Measurements from ENCODE around the gene LMX1A. TPM values are rescaled to one million over a fixed set of nuclear protein-coding genes. Genes with fewer than 3 reads are reported as not detected.

The LMX1A gene
- total RNA-seq, 1 experiment from 2014 or later, result not detected

DNA sequence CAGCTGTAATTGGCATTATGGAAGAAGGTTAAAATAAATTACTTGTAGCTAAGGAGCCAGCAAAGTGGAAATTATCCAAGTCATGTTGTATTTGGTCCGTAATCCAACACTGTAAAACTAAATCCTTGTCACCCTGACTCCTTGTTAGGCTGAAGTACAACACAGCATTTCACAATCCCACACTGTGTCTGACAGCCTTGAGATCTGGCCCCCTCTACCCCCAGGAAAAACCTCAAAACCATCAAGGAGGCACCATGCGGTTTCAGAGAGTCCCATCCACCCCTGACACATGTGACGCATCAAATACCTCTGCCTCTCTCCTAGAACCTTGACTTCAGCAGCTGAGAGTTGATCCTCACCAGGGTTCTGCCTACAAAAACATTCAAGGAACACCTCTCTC, 41.0 kb downstream of the LMX1A start (continued):
- TF ChIP-seq CDX4 (CRISPR knock-in tag; IDR thresholded peaks at IDR 0.05; ENCODE audit: borderline replicate concordance) (no peak), EMX1 (CRISPR knock-in tag; IDR thresholded peaks at IDR 0.05) (no peak), ZBTB21 (CRISPR knock-in tag; IDR thresholded peaks at IDR 0.05; ENCODE audit: borderline replicate concordance) (no peak), FOXK1 (CRISPR knock-in tag; IDR thresholded peaks at IDR 0.05) (no peak), MLX (CRISPR knock-in tag; IDR thresholded peaks at IDR 0.05) (no peak)

DNA sequence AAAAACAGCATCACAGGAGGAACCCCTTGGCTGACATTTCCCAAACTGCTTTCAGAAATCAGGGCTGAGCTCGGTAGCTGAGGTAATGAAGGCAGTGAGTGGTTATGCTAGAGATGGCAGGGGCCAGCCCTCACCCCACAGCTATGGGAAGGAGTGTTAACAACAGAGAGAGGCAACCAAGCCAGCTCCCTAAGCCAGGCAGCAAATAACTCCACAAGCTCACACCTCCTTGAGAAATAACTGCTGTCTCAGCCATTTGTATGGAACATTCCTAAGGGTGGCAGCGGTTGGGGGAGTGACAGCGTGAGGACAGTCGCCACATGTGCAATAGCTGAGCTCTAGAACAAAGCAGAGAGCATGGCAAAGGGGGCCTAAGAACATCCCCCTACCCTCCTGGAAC, 42.6 kb downstream of the LMX1A start:
- Mint-ChIP-seq H3K9me3 (peaks cover 9% of the 10 kb centered on the region), H3K4me1 (no peaks in the 10 kb centered on the region), H3K27me3 (ENCODE audit: low read depth) (no peaks in the 10 kb centered on the region; the same call in 1 of the 2 replicates), H3K27ac (no peak overlapping the region), H3K36me3 (peaks cover 7% of the 10 kb centered on the region; the same call in 1 of the 2 replicates), H3K4me3 (no peak overlapping the region)
- ChIA-PET POLR2A (no interaction called here), CTCF (interaction anchor here (0.7 to 1.6 kb wide), 5 partner anchors 53 to 167 kb away, joined by 3 to 7 read pairs (median 3); no protein-coding TSS in a partner anchor)
- TF ChIP-seq ZNF232 (CRISPR knock-in tag; IDR thresholded peaks at IDR 0.05), result no peak
- ATAC-seq (no peak), DNase-seq (ENCODE audit: low spot score) (no peak)

GRCh38 chr1:165312591-165312990, 43.9 kb downstream of the LMX1A start:
- ATAC-seq (no peak), DNase-seq (ENCODE audit: low spot score) (no peak)
- TF ChIP-seq SMAD4 (CRISPR knock-in tag; IDR thresholded peaks at IDR 0.05) (no peak), ZNF232 (CRISPR knock-in tag; IDR thresholded peaks at IDR 0.05) (no peak), SMAD3 (CRISPR knock-in tag; IDR thresholded peaks at IDR 0.05; ENCODE audit: borderline replicate concordance) (no peak), ZMAT4 (CRISPR knock-in tag; IDR thresholded peaks at IDR 0.05) (no peak)
- H3K9me3 Mint-ChIP-seq, result peaks cover 9% of the 10 kb centered on the region
- H3K27ac Mint-ChIP-seq, result no peak overlapping the region
- no peaks in the 10 kb centered on the region for H3K4me1 Mint-ChIP-seq
- ChIA-PET POLR2A (no interaction called here), CTCF (interaction anchor here (0.9 to 1.6 kb wide), 6 partner anchors 44 to 198 kb away, joined by 3 to 5 read pairs (median 3); partner anchors contain the start of gene LMX1A)
- peaks cover 7% of the 10 kb centered on the region; the same call in 1 of the 2 replicates for H3K36me3 Mint-ChIP-seq
- H3K4me3 Mint-ChIP-seq, result no peak overlapping the region
- H3K27me3 Mint-ChIP-seq (ENCODE audit: low read depth), result no peaks in the 10 kb centered on the region; the same call in 1 of the 2 replicates

GRCh38 chr1:165306543-165307434, 49.7 kb downstream of the LMX1A start:
- Mint-ChIP-seq H3K4me3 (no peak overlapping the region), H3K4me1 (no peaks in the 10 kb centered on the region), H3K27ac (no peak overlapping the region), H3K36me3 (no peaks in the 10 kb centered on the region), H3K9me3 (no peaks in the 10 kb centered on the region), H3K27me3 (ENCODE audit: low read depth) (no peaks in the 10 kb centered on the region)
- ChIA-PET CTCF (interaction anchor here (1.5 to 1.8 kb wide), 2 partner anchors 61 to 177 kb away, joined by 5 to 7 read pairs; no protein-coding TSS in a partner anchor), POLR2A (no interaction called here)
- ATAC-seq (peak; percentile 85), DNase-seq (ENCODE audit: low spot score) (no peak)
- TF ChIP-seq SOX15 (CRISPR knock-in tag; IDR thresholded peaks at IDR 0.05) (no peak), ZNF425 (CRISPR knock-in tag; conservative IDR thresholded peaks at IDR 0.05) (no peak), MAX (CRISPR knock-in tag; IDR thresholded peaks at IDR 0.05) (no peak), ARID4B (CRISPR knock-in tag; IDR thresholded peaks at IDR 0.05; ENCODE audit: borderline replicate concordance) (no peak), ZNF121 (CRISPR knock-in tag; IDR thresholded peaks at IDR 0.05) (no peak), JAZF1 (CRISPR knock-in tag; IDR thresholded peaks at IDR 0.05) (no peak), MYBL2 (CRISPR knock-in tag; IDR thresholded peaks at IDR 0.05) (no peak)
- TF ChIP-seq, protein P1, sequence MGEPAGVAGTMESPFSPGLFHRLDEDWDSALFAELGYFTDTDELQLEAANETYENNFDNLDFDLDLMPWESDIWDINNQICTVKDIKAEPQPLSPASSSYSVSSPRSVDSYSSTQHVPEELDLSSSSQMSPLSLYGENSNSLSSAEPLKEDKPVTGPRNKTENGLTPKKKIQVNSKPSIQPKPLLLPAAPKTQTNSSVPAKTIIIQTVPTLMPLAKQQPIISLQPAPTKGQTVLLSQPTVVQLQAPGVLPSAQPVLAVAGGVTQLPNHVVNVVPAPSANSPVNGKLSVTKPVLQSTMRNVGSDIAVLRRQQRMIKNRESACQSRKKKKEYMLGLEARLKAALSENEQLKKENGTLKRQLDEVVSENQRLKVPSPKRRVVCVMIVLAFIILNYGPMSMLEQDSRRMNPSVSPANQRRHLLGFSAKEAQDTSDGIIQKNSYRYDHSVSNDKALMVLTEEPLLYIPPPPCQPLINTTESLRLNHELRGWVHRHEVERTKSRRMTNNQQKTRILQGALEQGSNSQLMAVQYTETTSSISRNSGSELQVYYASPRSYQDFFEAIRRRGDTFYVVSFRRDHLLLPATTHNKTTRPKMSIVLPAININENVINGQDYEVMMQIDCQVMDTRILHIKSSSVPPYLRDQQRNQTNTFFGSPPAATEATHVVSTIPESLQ (CRISPR knock-in tag; IDR thresholded peaks at IDR 0.05), result no peak

Measured in WTC11 (cell line).